ENCODE results near the gene WNT2. TPM values are rescaled to one million over a fixed set of nuclear protein-coding genes. Genes with fewer than 3 reads are reported as not detected.

WNT2 gene
- total RNA-seq, 1 donor from 2014 or later: 9.0 TPM

- no peak overlapping the region for H3K4me3 ChIP-seq
- intact Hi-C loops (cut with DNase I): no loop called here
- no peaks in the 10 kb centered on the region for H3K27me3 ChIP-seq (ENCODE audit: low read depth)
- H3K9me3 ChIP-seq: no peaks in the 10 kb centered on the region
- peaks cover 18% of the 10 kb centered on the region for H3K4me1 ChIP-seq
- ATAC-seq (peak; percentile 84 to 94), DNase-seq (no peak)
- TF ChIP-seq CTCF (IDR thresholded peaks at IDR 0.05): no peak
- H3K27ac ChIP-seq: no peak overlapping the region
- H3K36me3 ChIP-seq: no peaks in the 10 kb centered on the region
Measured at GRCh38 chr7:117281562-117281961, 41.3 kb downstream of the WNT2 start.

GRCh38 chr7:117279931-117280557, 42.8 kb downstream of the WNT2 start:
- no peak for TF ChIP-seq CTCF (IDR thresholded peaks at IDR 0.05)
- DNase-seq (no peak), ATAC-seq (peak; percentile 4 to 33)
- no peak overlapping the region for H3K4me3 ChIP-seq
- no peaks in the 10 kb centered on the region for H3K36me3 ChIP-seq
- no peak overlapping the region for H3K27ac ChIP-seq
- H3K9me3 ChIP-seq: no peaks in the 10 kb centered on the region
- intact Hi-C loops (cut with DNase I): no loop called here
- no peaks in the 10 kb centered on the region for H3K27me3 ChIP-seq (ENCODE audit: low read depth)
- H3K4me1 ChIP-seq: peaks cover 18% of the 10 kb centered on the region

GRCh38 chr7:117279203-117279602, 43.7 kb downstream of the WNT2 start:
- ATAC-seq (no peak), DNase-seq (no peak)
- intact Hi-C loops (cut with DNase I): no loop called here
- no peak for TF ChIP-seq CTCF (IDR thresholded peaks at IDR 0.05)
- H3K4me1 ChIP-seq: peaks cover 18% of the 10 kb centered on the region
- no peaks in the 10 kb centered on the region for H3K36me3 ChIP-seq
- H3K27ac ChIP-seq: no peak overlapping the region
- H3K4me3 ChIP-seq: no peak overlapping the region
- no peaks in the 10 kb centered on the region for H3K27me3 ChIP-seq (ENCODE audit: low read depth)
- no peaks in the 10 kb centered on the region for H3K9me3 ChIP-seq

- no peak overlapping the region for H3K4me3 ChIP-seq
- no peaks in the 10 kb centered on the region for H3K9me3 ChIP-seq
- intact Hi-C loops (cut with DNase I): no loop called here
- ATAC-seq (no peak), DNase-seq (no peak)
- peaks cover 18% of the 10 kb centered on the region for H3K4me1 ChIP-seq
- H3K27me3 ChIP-seq (ENCODE audit: low read depth): no peaks in the 10 kb centered on the region
- no peak overlapping the region for H3K27ac ChIP-seq
- H3K36me3 ChIP-seq: no peaks in the 10 kb centered on the region
- no peak for TF ChIP-seq CTCF (IDR thresholded peaks at IDR 0.05)
Measured at GRCh38 chr7:117278040-117278439, 44.8 kb downstream of the WNT2 start.

- H3K9me3 ChIP-seq: no peaks in the 10 kb centered on the region
- no peak for ATAC-seq
- DNase-seq: no peak
- H3K4me1 ChIP-seq: peaks cover 18% of the 10 kb centered on the region
- no peak for TF ChIP-seq CTCF (IDR thresholded peaks at IDR 0.05)
- no peaks in the 10 kb centered on the region for H3K36me3 ChIP-seq
- H3K27me3 ChIP-seq (ENCODE audit: low read depth): no peaks in the 10 kb centered on the region
- H3K27ac ChIP-seq: no peak overlapping the region
- H3K4me3 ChIP-seq: no peak overlapping the region
- intact Hi-C loops (cut with DNase I): no loop called here
Measured at GRCh38 chr7:117277576-117277975, 45.3 kb downstream of the WNT2 start.
